GM21737 (cell line): ENCODE results near the gene SNRPA.
A peak's percentile ranks its signal among the peaks of the same experiment; 100 is the strongest.

Source experiments
- ATAC-seq: cut with Tn5 transposase; IDR thresholded peaks from one replicate; pipeline ENCODE4 v1.9.1; 2021; ENCODE audit warnings: mild to moderate bottlenecking, moderate library complexity; ENCODE audit not compliant: unreplicated experiment

Gene SNRPA

DNA sequence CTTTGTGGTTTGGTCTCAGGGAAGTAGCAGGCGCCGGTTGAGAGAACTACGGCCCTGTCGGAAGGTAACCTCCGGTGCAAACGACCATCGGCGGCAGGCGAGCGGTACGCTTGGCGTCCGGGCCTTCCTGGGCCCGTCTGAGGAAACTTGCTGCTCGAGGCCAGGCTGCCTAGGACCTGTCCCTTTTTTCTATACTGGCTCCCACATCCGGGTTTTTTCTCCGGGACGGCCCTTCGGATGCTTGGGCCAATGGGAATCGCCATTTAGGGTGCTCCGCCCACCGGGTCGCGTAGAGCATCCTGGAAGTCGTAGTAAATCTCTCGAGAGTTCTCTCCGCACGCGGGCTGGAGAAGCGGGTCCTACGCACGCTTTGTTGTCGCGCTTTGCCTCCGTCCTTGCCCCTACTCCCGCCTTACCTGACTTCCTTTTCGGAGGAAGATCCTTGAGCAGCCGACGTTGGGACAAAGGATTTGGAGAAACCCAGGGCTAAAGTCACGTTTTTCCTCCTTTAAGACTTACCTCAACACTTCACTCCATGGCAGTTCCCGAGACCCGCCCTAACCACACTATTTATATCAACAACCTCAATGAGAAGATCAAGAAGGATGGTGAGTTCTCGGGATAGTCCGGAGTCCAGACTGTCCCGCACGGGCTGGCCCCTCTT lies at the start of gene SNRPA:
Gene SNRPA (plus strand): TSS at position 330 of the 664 bp plus-strand sequence. CDS start 206 bp downstream, at position 536.
- ATAC-seq: peak; percentile 59

DNA sequence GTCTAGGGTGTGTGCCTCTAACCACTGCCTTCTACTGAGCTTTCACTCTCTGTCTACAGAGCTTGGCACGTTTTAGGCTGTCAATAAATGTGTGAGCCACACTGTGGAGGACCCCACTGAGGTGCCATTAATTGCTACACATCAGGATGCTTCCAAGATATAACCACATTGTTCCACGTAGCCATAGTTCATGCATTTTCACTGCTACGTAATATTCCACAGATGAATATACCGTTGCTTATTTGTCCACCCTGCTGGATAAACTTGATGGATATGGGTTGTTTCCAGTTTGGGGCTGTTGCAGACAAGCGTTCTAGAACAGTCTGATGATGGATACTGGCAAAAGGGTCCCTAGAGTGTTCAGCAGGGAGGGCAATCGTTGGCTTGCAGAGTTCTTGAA lies 49.2 kb upstream of the SNRPA start:
- no peak for ATAC-seq

DNA sequence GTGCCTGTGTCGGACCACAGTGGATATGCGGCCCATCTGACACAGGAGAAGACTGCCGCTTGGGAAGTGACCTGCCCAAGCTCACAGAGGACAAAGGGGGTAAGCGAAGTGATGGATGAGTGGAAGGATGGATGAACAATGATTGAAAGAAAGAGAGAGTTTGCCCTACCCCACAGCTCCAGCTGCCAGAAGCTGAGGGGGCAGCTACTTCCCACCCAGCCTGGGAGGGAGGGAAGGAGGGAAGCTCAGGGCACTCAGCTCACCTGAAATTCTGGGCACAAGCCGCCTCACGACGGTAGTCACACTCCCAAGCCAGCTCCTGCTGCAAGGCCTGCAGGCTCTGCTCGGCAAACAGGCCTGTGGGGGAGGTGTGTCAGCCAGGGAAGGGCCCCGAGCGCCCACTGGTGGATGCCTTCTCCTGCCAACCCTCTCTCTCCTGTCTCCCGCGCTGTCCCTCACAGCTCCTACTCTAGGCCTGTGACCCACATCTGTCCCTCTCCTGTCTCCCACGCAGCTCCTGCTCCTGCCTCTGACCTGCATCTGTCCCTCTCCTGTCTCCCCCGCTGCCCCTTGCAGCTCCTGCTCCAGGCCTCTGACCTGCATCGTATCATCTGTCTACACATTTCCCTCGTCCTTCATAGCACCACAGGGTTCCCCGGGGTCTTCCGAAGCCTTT lies 48.5 kb upstream of the SNRPA start:
- ATAC-seq: no peak

DNA sequence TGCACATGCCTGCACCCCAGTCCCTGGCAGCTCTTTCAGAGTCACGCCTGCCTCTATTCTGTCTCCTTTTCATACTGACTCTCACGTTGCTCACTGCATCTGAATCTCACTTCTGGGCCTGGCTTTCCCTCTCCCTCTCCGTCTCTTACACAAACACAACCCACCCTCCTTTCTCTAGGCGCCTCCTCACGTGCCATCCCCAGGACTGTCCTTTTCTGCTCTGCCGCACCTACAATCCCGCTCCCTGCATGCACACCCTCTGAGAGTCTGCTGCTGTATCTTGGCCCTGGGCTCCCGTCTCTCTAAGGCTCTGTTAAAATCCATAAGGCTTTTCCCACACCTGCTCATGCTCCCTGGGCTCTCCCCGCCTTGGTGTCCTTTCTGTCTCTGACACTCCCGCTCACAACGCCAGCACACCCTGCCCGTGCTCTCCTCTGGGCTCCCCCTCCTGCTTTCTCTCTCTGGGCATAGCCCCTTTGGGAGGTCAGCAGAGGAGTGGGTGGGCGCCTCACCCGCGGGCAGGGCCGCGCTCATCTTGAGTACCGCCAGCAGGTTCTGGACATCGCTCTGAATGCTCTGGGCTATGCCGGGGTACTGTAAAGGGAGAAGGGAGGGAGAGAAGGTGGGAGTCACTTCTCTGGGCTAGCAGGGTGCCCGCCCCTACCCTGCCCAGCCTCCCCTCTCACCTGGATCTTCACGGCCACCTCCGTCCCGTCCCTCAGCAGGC lies 47.8 kb upstream of the SNRPA start:
- no peak for ATAC-seq

DNA sequence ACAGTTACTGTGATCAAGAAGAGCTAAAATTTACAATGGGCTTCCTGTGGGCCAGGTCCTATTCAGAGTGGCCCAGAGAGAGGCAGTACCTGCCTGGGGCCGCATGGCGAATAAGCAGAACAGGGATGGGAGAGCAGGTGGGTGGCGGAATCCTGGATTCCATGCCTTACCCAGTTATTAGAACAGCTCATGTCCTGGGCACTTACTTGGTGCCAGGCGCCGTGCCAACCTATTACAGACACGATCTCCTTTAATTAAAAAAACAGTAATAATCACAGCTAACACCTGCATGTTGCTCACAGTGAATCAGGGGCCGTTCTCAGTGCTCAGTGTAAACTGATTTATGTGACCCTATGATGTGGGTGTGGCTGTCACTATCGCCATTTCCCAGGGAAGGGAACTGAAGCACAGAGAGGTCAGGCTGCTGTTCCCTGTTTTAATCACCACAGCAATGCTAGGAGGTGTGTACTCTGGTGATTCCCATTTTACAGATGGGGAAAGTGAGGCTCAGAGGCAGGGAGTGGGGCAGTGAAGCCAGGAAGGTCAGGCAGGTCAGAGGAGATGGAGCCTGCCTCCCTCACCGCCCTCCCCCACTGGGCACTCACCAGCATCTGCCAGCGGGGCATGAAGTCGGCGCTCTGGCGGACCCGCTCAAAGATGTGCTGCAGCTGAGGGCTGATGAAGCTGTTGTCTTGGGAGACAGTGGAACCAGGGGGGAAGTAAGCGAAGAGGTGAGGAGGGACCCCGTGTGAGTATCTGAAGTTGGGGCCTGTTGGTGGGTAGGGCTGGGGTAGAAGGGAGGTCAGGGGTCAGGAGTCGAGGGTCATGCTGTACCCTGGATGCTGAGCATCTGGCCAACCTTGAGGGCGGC lies 46.3 kb upstream of the SNRPA start:
- ATAC-seq: no peak

DNA sequence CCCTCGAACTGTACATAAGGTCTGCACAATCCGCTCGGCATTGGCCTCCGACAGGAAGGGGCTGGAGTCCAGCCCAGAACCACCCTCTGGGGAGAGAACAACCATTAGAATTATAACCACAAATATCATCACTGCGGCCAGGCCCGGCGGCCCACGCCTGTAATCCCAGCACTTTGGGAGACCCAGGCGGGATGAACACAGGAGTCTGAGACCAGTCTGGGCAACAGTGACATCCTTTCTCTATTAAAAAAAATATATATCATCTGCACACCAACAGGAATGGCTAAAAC lies 45.7 kb upstream of the SNRPA start:
- no peak for ATAC-seq

DNA sequence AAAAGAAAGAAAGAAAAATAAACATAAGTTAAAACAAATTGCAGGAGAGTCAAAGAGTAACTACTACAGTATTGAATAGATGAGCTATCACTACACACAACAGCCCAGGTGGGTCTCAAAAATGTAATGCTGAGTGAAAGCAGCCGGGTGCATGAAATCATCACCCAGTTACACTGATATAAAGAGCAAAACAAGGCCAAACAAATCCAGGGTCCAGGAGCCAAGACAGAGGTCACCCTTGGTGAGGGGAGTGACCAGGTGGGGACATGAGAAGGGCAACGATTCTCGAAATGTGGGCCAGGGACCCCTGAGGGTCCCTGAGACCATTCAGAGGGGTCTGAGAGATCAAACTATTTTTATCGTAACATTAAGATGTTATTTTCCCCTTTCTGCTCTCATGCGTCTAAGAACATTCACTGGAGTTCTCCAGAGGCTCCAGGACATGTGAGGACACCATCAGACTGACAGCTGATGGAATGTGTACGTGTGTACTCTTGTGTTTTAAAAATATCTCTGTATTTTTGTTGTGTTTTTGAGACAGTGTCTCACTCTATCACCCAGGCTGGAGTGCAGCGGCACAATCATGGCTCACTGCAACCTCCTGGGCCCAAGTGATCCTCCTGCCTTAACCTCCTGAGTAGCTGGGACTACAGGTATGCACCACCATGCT lies 44.9 kb upstream of the SNRPA start:
- ATAC-seq: no peak

DNA sequence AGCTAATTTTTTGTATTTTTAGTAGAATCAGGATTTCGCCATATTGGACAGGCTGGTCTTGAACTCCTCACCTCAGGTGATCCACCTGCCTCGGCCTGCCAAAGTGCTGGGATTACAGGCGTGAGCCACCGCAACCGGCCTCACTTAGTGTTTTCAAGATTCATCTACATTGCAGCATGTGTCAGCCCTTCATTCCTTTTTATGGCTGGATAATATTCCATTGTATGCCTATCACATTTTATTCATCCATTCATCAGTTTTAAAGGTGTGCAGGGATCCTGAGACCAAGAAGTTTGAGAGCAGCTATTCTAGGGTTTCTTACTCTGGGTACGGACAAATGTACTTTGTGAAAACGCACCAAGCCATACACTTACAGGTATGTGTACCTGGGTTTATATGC lies 43.4 kb upstream of the SNRPA start:
- no peak for ATAC-seq

DNA sequence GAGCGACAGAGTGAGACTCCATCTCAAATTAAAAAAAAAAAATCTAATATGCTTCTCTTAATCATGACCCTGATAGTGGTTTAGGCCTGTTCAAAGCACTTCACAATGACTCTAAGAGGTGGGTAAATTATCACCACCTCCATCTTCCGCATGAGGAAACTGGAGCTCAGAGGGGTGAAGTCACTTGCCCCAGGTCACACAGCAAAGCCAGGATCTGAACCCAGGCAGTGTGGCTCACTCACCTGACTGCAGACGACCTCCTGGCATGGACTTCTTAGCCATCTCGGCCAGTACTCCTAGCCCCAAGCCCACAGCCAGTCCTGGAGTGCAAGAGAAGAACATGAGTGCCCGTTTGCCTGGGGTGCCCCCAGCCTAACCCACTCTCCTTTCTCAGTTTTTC lies 41.2 kb upstream of the SNRPA start:
- ATAC-seq: no peak

DNA sequence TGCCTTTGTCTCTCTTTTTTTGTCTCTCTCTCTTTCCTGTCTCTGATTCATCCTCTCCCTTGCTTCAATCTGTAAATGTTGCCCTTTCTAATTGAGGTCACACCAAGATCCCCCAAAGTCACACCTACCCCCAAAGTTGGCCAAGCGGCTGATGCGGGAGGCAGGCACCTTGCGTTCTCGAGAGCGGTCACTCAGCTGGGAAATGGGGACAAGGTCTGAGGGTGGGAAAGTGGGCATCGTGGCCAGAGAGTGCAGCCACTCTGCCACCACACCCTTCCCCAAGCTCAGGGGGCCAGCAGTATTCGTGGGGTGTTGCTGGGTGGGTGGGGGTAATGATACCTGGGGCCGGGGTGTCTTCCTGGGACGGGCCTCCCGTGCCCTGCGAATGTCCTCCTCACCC lies 37.1 kb upstream of the SNRPA start:
- ATAC-seq: no peak

DNA sequence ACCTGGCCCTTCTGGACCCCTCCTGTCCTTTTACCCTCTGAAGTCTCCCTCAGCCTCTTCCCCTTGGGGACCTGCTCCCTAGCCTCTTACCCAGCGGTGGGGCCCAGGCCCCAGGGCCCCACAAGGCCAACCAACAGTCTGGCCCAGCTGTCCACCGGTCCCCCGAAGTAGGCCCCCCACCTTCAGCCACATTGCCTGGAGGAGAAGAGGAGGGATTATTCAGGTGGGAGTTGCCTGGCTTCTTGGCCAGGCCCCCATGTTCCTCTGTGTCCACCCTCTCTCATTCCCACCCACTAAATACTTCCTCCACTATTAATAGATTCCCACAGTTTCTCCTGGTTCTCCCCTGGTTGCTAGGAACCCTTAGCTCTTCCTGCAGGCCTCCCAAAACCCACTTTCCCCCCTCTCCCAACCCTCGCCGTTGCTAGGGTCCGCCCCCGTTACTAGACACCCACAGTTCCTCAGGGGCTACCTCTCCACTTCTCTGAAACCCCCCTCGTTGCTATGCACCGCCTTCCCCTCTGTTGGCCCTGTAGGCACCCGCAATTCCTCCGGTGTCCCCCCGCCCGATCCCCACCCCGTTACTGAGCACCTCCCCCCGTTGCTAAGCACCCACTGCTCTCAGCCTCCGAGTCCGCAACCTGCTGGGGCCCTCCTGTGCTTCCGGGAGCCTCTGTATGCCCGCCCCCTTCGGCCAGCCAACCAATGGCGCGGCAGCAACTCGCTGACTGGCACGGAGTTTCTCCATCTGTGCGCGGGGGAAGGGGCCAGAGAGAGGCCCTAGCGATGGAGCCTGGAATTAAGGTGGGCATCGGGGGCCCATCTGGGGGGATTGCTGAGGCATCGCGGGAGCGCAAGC lies 36.3 kb upstream of the SNRPA start:
- ATAC-seq: peak; percentile 53

DNA sequence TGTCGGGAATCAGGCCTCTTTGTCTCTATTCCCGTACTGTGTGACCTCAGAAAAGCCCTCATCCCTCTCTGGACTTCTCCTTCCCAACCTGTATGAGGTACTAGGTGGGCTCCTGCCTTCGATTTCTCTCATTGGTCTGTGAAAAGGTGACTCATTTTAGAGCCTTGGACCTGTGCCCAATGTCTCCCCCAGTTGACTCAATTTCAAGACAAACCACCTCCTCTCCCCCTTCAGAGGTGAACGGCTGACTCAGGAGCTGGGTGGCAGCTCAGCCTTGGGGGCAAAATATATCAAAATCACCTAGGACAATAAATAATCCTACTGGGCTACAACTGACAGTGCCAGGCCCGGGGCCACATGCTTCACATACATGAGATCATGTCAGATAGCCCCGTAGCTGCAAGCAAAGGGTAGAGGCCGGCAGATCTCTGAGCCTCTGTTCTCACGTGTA lies 34.9 kb upstream of the SNRPA start:
- no peak for ATAC-seq

DNA sequence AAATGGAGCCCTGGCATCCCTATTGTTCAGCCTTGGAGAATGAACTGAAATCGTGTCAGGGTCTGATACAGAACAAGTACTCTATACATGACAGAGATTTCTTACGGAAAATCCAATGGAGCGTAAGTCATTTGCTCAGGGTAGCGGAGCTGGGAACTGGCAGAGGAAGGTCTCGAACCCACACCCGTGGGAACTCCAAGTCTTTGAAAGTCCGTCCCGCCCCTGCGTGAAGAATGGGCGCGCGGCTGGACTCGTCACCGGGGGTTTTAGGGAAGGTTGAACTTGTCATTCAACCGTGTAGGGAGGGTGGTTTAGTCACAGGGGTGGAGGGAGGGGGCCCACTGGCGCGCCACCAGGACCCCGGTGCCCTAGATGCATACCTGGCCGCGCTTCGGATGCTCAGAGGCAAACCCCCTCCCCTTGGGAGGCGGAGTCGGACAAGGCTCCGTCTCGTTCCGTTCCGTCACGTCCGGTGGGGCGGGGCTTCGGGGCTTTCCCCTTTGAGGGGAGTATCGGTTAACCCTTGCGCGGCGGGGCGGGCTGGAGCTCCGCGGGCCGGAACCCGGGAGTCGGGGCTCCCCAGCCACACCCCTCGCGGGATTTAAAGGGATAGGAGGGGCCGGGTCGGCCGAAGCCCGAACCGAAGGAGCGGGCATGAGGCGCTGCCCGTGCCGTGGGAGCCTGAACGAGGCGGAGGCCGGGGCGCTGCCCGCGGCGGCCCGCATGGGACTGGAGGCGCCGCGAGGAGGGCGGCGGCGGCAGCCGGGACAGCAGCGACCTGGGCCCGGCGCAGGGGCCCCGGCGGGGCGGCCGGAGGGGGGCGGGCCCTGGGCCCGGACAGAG lies 34.3 kb upstream of the SNRPA start, which contains the start of the genes COQ8B and ITPKC:
Gene COQ8B (minus strand): TSS at position 405 of the 843 bp plus-strand sequence. CDS start 2,254 bp downstream, outside the sequence.
Gene ITPKC (plus strand): TSS at position 631 of the 843 bp plus-strand sequence. CDS start 24 bp downstream, at position 655.
- peak; percentile 67 for ATAC-seq

DNA sequence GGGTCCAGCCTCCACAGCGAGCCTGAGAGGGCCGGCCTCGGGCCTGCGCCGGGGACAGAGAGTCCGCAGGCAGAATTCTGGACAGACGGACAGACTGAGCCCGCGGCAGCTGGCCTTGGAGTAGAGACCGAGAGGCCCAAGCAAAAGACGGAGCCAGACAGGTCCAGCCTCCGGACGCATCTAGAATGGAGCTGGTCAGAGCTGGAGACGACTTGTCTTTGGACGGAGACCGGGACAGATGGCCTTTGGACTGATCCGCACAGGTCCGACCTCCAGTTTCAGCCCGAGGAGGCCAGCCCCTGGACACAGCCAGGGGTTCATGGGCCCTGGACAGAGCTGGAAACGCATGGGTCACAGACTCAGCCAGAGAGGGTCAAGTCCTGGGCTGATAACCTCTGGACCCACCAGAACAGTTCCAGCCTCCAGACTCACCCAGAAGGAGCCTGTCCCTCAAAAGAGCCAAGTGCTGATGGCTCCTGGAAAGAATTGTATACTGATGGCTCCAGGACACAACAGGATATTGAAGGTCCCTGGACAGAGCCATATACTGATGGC lies 33.6 kb upstream of the SNRPA start:
- no peak for ATAC-seq

DNA sequence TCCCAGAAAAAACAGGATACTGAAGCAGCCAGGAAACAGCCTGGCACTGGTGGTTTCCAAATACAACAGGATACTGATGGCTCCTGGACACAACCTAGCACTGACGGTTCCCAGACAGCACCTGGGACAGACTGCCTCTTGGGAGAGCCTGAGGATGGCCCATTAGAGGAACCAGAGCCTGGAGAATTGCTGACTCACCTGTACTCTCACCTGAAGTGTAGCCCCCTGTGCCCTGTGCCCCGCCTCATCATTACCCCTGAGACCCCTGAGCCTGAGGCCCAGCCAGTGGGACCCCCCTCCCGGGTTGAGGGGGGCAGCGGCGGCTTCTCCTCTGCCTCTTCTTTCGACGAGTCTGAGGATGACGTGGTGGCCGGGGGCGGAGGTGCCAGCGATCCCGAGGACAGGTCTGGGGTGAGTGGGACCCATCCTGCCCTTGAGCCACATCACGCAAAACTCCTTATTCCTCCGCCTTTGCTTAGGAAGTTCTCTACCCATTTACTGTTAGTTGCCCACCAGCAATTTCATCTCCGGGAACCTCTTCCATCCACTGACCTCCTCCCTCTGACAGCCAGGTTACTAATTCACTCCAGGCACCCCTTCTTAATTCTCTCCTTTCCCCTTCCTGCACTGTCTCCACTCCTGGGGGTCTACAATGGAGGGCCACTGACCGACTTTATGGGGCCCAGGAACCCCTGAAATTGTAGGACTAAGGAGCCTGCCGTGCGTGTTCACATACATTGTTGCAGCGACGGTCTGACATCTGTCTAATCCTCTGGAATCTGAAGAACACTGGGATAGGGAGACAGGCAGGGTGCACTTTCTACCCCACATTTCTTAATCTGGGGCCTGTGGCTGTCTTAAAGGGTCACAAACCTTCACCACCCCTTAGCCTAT lies 32.9 kb upstream of the SNRPA start:
- no peak for ATAC-seq

DNA sequence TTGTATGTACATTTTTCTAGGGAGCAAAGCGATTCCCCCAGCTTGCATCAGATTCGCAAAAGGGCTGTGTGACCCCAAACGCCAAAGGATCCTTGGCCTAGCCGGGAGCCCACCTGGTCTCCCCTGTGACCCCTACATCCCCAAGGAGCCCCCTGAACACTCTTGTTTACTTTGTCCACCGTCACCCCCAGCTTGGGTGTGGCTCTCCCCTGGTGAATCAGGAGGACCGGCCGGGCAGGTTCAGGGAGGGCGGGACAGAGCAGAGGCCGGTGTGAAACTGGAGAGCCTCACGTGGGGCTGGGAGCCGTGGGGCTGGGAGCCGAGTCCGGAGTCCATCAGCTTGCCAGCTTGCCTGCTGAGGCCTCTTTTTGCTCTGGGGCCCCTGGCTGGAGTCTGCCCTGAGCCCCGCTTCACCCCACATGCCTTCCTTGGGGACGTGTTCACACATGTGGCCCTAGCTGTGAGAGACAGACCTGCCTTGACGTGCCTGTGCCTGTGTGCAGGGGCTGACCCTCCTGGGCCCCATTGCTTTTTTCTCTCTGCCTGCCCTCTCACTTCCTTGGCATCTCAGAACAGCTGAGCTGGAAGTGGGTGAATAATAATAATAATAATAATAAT lies 32.1 kb upstream of the SNRPA start:
- ATAC-seq: no peak

DNA sequence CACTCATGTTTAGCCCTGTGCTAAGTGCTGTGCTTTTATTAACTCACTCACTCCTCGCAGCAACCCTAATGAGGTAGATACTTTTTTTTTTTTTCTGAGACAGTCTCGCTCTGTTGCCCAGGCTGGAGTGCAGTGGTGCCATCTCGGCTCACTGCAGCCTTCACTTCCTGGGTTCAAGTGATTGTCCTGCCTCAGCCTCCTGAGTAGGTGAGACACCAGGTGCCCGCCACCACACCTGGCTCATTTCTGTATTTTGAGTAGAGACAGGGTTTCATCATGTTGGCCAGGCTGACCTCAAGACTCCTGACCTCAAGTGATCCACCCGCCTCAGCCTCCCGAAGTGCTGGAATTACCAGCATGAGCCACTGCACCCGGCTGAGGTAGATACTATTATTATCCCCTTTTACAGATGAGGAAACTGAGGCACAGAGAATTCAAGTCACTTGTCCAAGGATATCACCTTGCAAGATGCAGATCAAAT lies 31.5 kb upstream of the SNRPA start:
- ATAC-seq: no peak
